SK-N-SH treated with all-trans-retinoic acid at 6 μM for 48 hours (cell line): ENCODE data around the gene POC1A.

Experiments
- ATAC-seq: fragments of 200-7000 bp; cut with Tn5 transposase; 3 replicates; pipeline ENCODE4 v1.9.1; 2020; ENCODE audit warnings: mild to moderate bottlenecking, moderate library complexity
- ARNTL ChIP-seq: fragments of 450-650 bp; formaldehyde crosslinking; IDR thresholded peaks from 2 replicates; pipeline ENCODE4 v1.5.0; 2020; ENCODE audit warnings: low read depth, mild to moderate bottlenecking, moderate library complexity, borderline replicate concordance
- BACH2 ChIP-seq: fragments of 250-450 bp; sonication (Bioruptor Pico); IDR thresholded peaks from 2 replicates; pipeline ENCODE4 v1.9.0; 2021; ENCODE audit warnings: mild to moderate bottlenecking, borderline replicate concordance
- CSDC2 ChIP-seq: fragments of 250-450 bp; sonication (Bioruptor Pico); IDR thresholded peaks from 2 replicates; pipeline ENCODE4 v1.5.0; 2020; ENCODE audit warnings: mild to moderate bottlenecking, moderate library complexity
- CSRNP3 ChIP-seq: fragments of 250-450 bp; sonication (Bioruptor Pico); IDR thresholded peaks from 2 replicates; pipeline ENCODE4 v1.5.1; 2021; ENCODE audit warnings: mild to moderate bottlenecking, moderate library complexity
- ESRRG ChIP-seq: fragments of 250-450 bp; sonication (Bioruptor Pico); IDR thresholded peaks from 2 replicates; pipeline ENCODE4 v1.6.1; 2021; ENCODE audit warnings: mild to moderate bottlenecking
- GLIS3 ChIP-seq: fragments of 250-450 bp; sonication (Bioruptor Pico); IDR thresholded peaks from 2 replicates; pipeline ENCODE4 v1.5.0; 2020; ENCODE audit warnings: mild to moderate bottlenecking, moderate library complexity
- ISL1 ChIP-seq: fragments of 250-450 bp; sonication (Bioruptor Pico); IDR thresholded peaks from 2 replicates; pipeline ENCODE4 v2.1.2; 2022; ENCODE audit warnings: mild to moderate bottlenecking, moderate library complexity
- OSR1 ChIP-seq: fragments of 250-450 bp; sonication (Bioruptor Pico); IDR thresholded peaks from 2 replicates; pipeline ENCODE4 v1.8.0; 2022; ENCODE audit warnings: moderate library complexity, mild to moderate bottlenecking, inconsistent platforms
- PATZ1 ChIP-seq: fragments of 250-450 bp; sonication (Bioruptor Pico); IDR thresholded peaks from 2 replicates; pipeline ENCODE4 v1.8.0; 2020; ENCODE audit warnings: mild to moderate bottlenecking, moderate library complexity, borderline replicate concordance
- POU6F1 ChIP-seq: fragments of 250-450 bp; sonication (Bioruptor Pico); IDR thresholded peaks from 2 replicates; pipeline ENCODE4 v1.8.0; 2021; ENCODE audit warnings: low read depth, mild to moderate bottlenecking, moderate library complexity, borderline replicate concordance
- PPARA ChIP-seq: fragments of 250-450 bp; sonication (Bioruptor Pico); IDR thresholded peaks from 2 replicates; pipeline ENCODE4 v1.5.0; 2020; ENCODE audit warnings: mild to moderate bottlenecking, borderline replicate concordance
- RARB ChIP-seq: fragments of 250-450 bp; sonication (Bioruptor Pico); IDR thresholded peaks from 2 replicates; pipeline ENCODE4 v1.8.0; 2021; ENCODE audit warnings: mild to moderate bottlenecking, moderate library complexity
- TCF4 ChIP-seq: fragments of 250-450 bp; sonication (Bioruptor Pico); IDR thresholded peaks from 2 replicates; pipeline ENCODE4 v1.8.0; 2021; ENCODE audit warnings: mild to moderate bottlenecking, moderate library complexity, borderline replicate concordance
- TOX ChIP-seq: fragments of 250-450 bp; sonication (Bioruptor Pico); IDR thresholded peaks from 2 replicates; pipeline ENCODE4 v1.8.0; 2021; ENCODE audit warnings: mild to moderate bottlenecking, moderate library complexity, borderline replicate concordance
- ZC3H10 ChIP-seq: fragments of 250-450 bp; sonication (Bioruptor Pico); IDR thresholded peaks from 2 replicates; pipeline ENCODE4 v1.5.1; 2021; ENCODE audit warnings: mild to moderate bottlenecking, moderate library complexity
- ZFP3 ChIP-seq: fragments of 250-450 bp; sonication (Bioruptor Pico); IDR thresholded peaks from 2 replicates; pipeline ENCODE4 v1.5.0; 2020; ENCODE audit warnings: mild to moderate bottlenecking, moderate library complexity
- ZFP30 ChIP-seq: fragments of 450-650 bp; formaldehyde crosslinking; IDR thresholded peaks from 2 replicates; pipeline ENCODE4 v1.5.0; 2022; ENCODE audit warnings: mild to moderate bottlenecking, moderate library complexity
- ZNF565 ChIP-seq: fragments of 450-650 bp; formaldehyde crosslinking; conservative IDR thresholded peaks from 2 replicates; pipeline ENCODE4 v1.5.0; 2020; ENCODE audit warnings: low read depth, mild to moderate bottlenecking, moderate library complexity
- ZNF70 ChIP-seq: fragments of 450-650 bp; formaldehyde crosslinking; IDR thresholded peaks from 2 replicates; pipeline ENCODE4 v1.5.0; 2020; ENCODE audit warnings: mild to moderate bottlenecking, moderate library complexity
- ZNF8 ChIP-seq: fragments of 450-650 bp; formaldehyde crosslinking; IDR thresholded peaks from 2 replicates; pipeline ENCODE4 v1.5.0; 2020; ENCODE audit warnings: mild to moderate bottlenecking, moderate library complexity

The POC1A gene

GRCh38 chr3:52197842-52198625 lies 43.8 kb upstream of the POC1A start, which contains the start of gene ALAS1:
ALAS1 (plus strand) TSS chr3:52198160; CDS start chr3:52199242, 1,082 bp downstream.
- peak; percentile 84 for ATAC-seq

GRCh38 chr3:52197499-52197841 lies 43.2 kb upstream of the POC1A start:
- ATAC-seq, result no peak; the same call in 2 of the 3 replicates
- TF ChIP-seq ZFP3 (CRISPR knock-in tag) (no peak), BACH2 (CRISPR knock-in tag) (no peak), PPARA (CRISPR knock-in tag) (no peak), ZC3H10 (CRISPR knock-in tag) (no peak), ZFP30 (no peak), RARB (CRISPR knock-in tag) (no peak), CSRNP3 (CRISPR knock-in tag) (no peak), ZNF8 (CRISPR knock-in tag) (no peak), PATZ1 (CRISPR knock-in tag) (no peak), ESRRG (CRISPR knock-in tag) (no peak), OSR1 (no peak), ZNF70 (CRISPR knock-in tag) (no peak), ISL1 (no peak)

More at GRCh38 chr3:52197842-52198625, 43.8 kb upstream of the POC1A start, which contains the start of gene ALAS1:
- TF ChIP-seq ZFP3 (CRISPR knock-in tag) (peak; percentile 92), ZNF8 (CRISPR knock-in tag) (no peak)

- TF ChIP-seq ARNTL (CRISPR knock-in tag) (no peak), ZNF565 (CRISPR knock-in tag) (no peak), CSRNP3 (CRISPR knock-in tag) (no peak), ESRRG (CRISPR knock-in tag) (no peak), CSDC2 (CRISPR knock-in tag) (no peak), ZFP3 (CRISPR knock-in tag) (no peak)
- ATAC-seq, result no peak
These were observed 42.8 kb upstream of the POC1A start for GRCh38 chr3:52196977-52197376.

GRCh38 chr3:52195823-52196331 lies 41.7 kb upstream of the POC1A start:
- TF ChIP-seq ZNF565 (CRISPR knock-in tag), result no peak
- no peak for TF ChIP-seq ARNTL (CRISPR knock-in tag)
- TF ChIP-seq TCF4, result no peak
- no peak for TF ChIP-seq ZFP30
- no peak for TF ChIP-seq OSR1
- no peak for TF ChIP-seq GLIS3 (CRISPR knock-in tag)
- no peak for ATAC-seq

- TF ChIP-seq ZFP3 (CRISPR knock-in tag) (no peak), CSRNP3 (CRISPR knock-in tag) (no peak), POU6F1 (no peak), ESRRG (CRISPR knock-in tag) (no peak), TOX (CRISPR knock-in tag) (no peak), OSR1 (no peak), PATZ1 (CRISPR knock-in tag) (no peak), CSDC2 (CRISPR knock-in tag) (no peak), PPARA (CRISPR knock-in tag) (no peak), ZNF565 (CRISPR knock-in tag) (no peak), ARNTL (CRISPR knock-in tag) (no peak), GLIS3 (CRISPR knock-in tag) (no peak), BACH2 (CRISPR knock-in tag) (no peak), ZNF8 (CRISPR knock-in tag) (no peak)
These were observed 41.0 kb upstream of the POC1A start for GRCh38 chr3:52195291-52195597.

More at GRCh38 chr3:52195291-52195597, 41.0 kb upstream of the POC1A start:
- ATAC-seq, result no peak
